Amygdala (tissue), 56 donors: Measurements from ENCODE around the gene MBD5.

Experiments
- DNase-seq, 56 donors: peaks; one replicate each; lab custom pipeline; 2025; lab: John Stamatoyannopoulos, UW

Gene MBD5

GRCh38 chr2:148511883-148512282, 491.0 kb downstream of the MBD5 start:
- no peak for DNase-seq

- no peak for DNase-seq
Observed at GRCh38 chr2:148512501-148512900, 491.6 kb downstream of the MBD5 start.

- no peak for DNase-seq
Observed at GRCh38 chr2:148513427-148513826, 492.5 kb downstream of the MBD5 start.

- DNase-seq, result no peak
Observed at GRCh38 chr2:148515120-148515519, 494.2 kb downstream of the MBD5 start.

GRCh38 chr2:148515976-148516375, 495.1 kb downstream of the MBD5 start:
- no peak for DNase-seq

GRCh38 chr2:148517296-148517695, 496.4 kb downstream of the MBD5 start:
- no peak for DNase-seq

GRCh38 chr2:148517822-148518221, 496.9 kb downstream of the MBD5 start:
- DNase-seq, result no peak

GRCh38 chr2:148519013-148519412, 498.1 kb downstream of the MBD5 start:
- DNase-seq, result no peak

- DNase-seq, result no peak
Observed at GRCh38 chr2:148521181-148521580, 500.3 kb downstream of the MBD5 start.

GRCh38 chr2:148523315-148523714, 502.4 kb downstream of the MBD5 start:
- no peak for DNase-seq

GRCh38 chr2:148524519-148524919, 503.6 kb downstream of the MBD5 start:
- DNase-seq, result no peak

- DNase-seq, result no peak
Observed at GRCh38 chr2:148525130-148525529, 504.2 kb downstream of the MBD5 start.

GRCh38 chr2:148526509-148527346, 505.8 kb downstream of the MBD5 start:
- no peak for DNase-seq

- DNase-seq, result no peak
Observed at GRCh38 chr2:148527488-148528340, 506.8 kb downstream of the MBD5 start.

GRCh38 chr2:148528356-148529064, 507.6 kb downstream of the MBD5 start:
- DNase-seq, result no peak

- no peak for DNase-seq
Observed at GRCh38 chr2:148529745-148530144, 508.9 kb downstream of the MBD5 start.

GRCh38 chr2:148530350-148530749, 509.5 kb downstream of the MBD5 start:
- DNase-seq, result no peak

- DNase-seq, result no peak
Observed at GRCh38 chr2:148531235-148531634, 510.3 kb downstream of the MBD5 start.

- no peak for DNase-seq
Observed at GRCh38 chr2:148531669-148532428, 511.0 kb downstream of the MBD5 start.

- DNase-seq, result no peak
Observed at GRCh38 chr2:148533004-148533403, 512.1 kb downstream of the MBD5 start.
